Non-pigmented ciliary epithelial cell (primary cell): Measurements from ENCODE around the gene ULBP1.
"Not testable (repeated sequence)": the region's sequence is repeated elsewhere in the genome, so short reads cannot be mapped to it uniquely, and the experiment has no call there.

Source experiments
- DNase-seq: peaks from one replicate; pipeline ENCODE4 v3.0.0-alpha.2; 2010; ENCODE audit warnings: low read depth

The ULBP1 gene

GRCh38 chr6:149977221-149977620 is 13.5 kb downstream of the ULBP1 start:
- no peak for DNase-seq

- DNase-seq, result no peak
These were observed 14.9 kb downstream of the ULBP1 start for GRCh38 chr6:149978610-149979009.

- DNase-seq, result no peak
These were observed 15.6 kb downstream of the ULBP1 start for GRCh38 chr6:149979293-149979692.

- DNase-seq, result no peak
These were observed 19.4 kb downstream of the ULBP1 start for GRCh38 chr6:149983145-149983544.

GRCh38 chr6:149984773-149985172 is 21.0 kb downstream of the ULBP1 start:
- DNase-seq, result no peak

- DNase-seq, result no peak
These were observed 21.8 kb downstream of the ULBP1 start for GRCh38 chr6:149985481-149985937.

- no peak for DNase-seq
These were observed 23.9 kb downstream of the ULBP1 start for GRCh38 chr6:149987602-149988107.

- DNase-seq, result no peak
These were observed 25.0 kb downstream of the ULBP1 start for GRCh38 chr6:149988550-149989346.

- no peak for DNase-seq
These were observed 26.5 kb downstream of the ULBP1 start for GRCh38 chr6:149990212-149990660.

GRCh38 chr6:149990661-149991471 is 27.1 kb downstream of the ULBP1 start:
- no peak for DNase-seq

- not testable (repeated sequence) for DNase-seq
These were observed 27.7 kb downstream of the ULBP1 start for GRCh38 chr6:149991472-149991795.

- no peak for DNase-seq
These were observed 28.1 kb downstream of the ULBP1 start for GRCh38 chr6:149991838-149992237.

GRCh38 chr6:149995235-149995750 is 31.6 kb downstream of the ULBP1 start:
- DNase-seq, result no peak

GRCh38 chr6:149995971-149996370 is 32.2 kb downstream of the ULBP1 start:
- no peak for DNase-seq

- DNase-seq, result no peak
These were observed 35.9 kb downstream of the ULBP1 start for GRCh38 chr6:149999636-150000035.

- DNase-seq, result no peak
These were observed 37.7 kb downstream of the ULBP1 start for GRCh38 chr6:150001295-150002008.

GRCh38 chr6:150002710-150003109 is 39.0 kb downstream of the ULBP1 start:
- DNase-seq, result no peak

- DNase-seq, result not testable (repeated sequence)
These were observed 39.9 kb downstream of the ULBP1 start for GRCh38 chr6:150003599-150003998.

GRCh38 chr6:150004101-150004782 is 40.5 kb downstream of the ULBP1 start:
- DNase-seq, result no peak

- DNase-seq, result peak; percentile 37
These were observed 41.3 kb downstream of the ULBP1 start for GRCh38 chr6:150004783-150005717.
